Suprapubic skin (tissue), 4 donors: ENCODE data around the gene PLA1A.

Experiments
- EP300 ChIP-seq: sonication (generic); formaldehyde crosslinking; IDR thresholded peaks from one replicate; pipeline ENCODE4 v1.6.1; 2017; ENCODE audit warnings: antibody characterized with exemption
- POLR2A ChIP-seq, 2 donors: fragments of 450-650 bp; IDR thresholded peaks; one replicate each; pipeline ENCODE4 v1.6.1; 2017; ENCODE audit warnings: antibody characterized with exemption in 2 of 2, mild to moderate bottlenecking in 2 of 2, moderate library complexity in 2 of 2
- POLR2AphosphoS5 ChIP-seq, 3 donors: sonication (generic); formaldehyde crosslinking; IDR thresholded peaks; one replicate each; pipeline ENCODE4 v1.6.1; 2017; ENCODE audit warnings: antibody characterized with exemption in 3 of 3
- TF ChIP-seq, protein P1 (sequence below), 2 donors: fragments of 200-600 bp in 1 of 2; fragments of 450-650 bp in 1 of 2; sonication (generic) in 1 of 2; IDR thresholded peaks; one replicate each; pipeline ENCODE4 v1.5.1; 2016 to 2019; ENCODE audit warnings: antibody characterized with exemption in 2 of 2, mild to moderate bottlenecking in 1 of 2, moderate library complexity in 1 of 2

DNA sequence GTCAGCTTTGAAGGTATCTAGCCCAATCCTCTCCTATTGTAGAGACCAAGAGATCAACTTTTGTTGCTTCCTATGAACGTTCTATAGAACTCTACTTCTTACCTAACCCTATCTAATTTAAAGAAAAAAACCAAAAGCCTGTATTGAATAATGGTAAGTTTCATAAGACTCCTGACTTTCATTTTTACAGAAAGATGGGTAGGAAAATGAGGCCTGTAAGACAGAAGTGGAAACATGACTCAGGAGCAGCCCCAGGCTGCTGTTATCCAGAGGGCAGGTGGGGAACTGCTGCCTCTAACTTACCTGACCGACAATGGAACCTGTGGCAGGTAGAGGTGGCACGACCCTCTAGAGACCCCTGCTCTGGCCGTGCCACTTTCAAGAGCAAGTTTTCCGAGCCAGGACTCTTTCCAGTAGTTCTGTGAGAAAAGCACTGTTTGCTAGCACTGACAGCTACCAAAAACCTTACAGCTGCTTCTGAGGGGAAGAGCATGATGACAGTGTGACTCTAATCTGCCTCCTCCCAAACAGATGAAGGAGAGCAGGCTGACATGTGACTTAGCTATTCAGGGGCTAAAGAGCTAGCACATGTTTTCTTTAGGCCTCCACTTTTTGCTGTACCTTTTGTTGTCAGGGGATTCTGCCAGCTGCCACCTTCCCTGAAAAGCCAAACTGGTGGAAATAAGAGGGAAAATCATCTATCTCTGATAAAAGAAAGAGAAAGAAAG is 45.2 kb downstream of the PLA1A start:
- TF ChIP-seq, protein P1, sequence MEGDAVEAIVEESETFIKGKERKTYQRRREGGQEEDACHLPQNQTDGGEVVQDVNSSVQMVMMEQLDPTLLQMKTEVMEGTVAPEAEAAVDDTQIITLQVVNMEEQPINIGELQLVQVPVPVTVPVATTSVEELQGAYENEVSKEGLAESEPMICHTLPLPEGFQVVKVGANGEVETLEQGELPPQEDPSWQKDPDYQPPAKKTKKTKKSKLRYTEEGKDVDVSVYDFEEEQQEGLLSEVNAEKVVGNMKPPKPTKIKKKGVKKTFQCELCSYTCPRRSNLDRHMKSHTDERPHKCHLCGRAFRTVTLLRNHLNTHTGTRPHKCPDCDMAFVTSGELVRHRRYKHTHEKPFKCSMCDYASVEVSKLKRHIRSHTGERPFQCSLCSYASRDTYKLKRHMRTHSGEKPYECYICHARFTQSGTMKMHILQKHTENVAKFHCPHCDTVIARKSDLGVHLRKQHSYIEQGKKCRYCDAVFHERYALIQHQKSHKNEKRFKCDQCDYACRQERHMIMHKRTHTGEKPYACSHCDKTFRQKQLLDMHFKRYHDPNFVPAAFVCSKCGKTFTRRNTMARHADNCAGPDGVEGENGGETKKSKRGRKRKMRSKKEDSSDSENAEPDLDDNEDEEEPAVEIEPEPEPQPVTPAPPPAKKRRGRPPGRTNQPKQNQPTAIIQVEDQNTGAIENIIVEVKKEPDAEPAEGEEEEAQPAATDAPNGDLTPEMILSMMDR (IDR thresholded peaks at IDR 0.05), result no peak
- TF ChIP-seq POLR2A (IDR thresholded peaks at IDR 0.05) (no peak), EP300 (no peak), POLR2AphosphoS5 (IDR thresholded peaks at IDR 0.05) (no peak)
